ENCODE measurements around the gene SHC1. TPM values are rescaled to one million over a fixed set of nuclear protein-coding genes. Genes with fewer than 3 reads are reported as not detected.
"Not testable (repeated sequence)": the region's sequence is repeated elsewhere in the genome, so short reads cannot be mapped to it uniquely, and the experiment has no call there.

The SHC1 gene
- total RNA-seq, 2 donors from 2014 or later: 69.5 to 80.5 TPM

DNA sequence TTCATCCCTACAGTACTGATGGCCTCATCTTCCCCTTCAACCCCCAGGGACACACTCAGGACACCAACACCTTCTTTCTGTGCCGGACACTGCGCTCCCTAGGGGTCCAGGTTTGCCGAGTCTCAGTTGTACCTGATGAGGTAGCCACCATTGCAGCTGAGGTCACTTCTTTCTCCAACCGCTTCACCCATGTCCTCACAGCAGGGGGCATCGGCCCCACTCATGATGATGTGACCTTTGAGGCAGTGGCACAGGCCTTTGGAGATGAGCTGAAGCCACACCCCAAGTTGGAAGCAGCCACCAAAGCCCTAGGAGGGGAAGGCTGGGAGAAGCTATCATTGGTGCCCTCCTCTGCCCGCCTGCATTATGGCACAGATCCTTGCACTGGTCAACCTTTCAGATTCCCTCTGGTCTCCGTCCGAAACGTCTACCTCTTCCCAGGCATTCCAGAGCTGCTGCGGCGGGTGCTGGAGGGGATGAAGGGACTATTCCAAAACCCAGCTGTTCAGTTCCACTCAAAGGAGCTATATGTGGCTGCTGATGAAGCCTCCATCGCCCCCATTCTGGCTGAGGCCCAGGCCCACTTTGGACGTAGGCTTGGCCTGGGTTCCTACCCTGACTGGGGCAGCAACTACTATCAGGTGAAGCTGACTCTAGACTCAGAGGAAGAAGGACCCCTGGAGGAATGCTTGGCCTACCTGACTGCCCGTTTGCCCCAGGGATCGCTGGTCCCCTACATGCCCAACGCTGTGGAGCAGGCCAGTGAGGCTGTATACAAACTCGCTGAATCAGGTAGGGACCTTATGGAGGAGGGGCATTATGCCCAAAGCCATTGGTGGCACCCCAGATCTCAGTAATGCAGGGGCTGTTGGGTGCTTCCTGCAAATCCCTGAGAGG lies 17.8 kb upstream of the SHC1 start:
- no peaks in the 10 kb centered on the region for H3K27me3 ChIP-seq
- no peak overlapping the region for H3K27ac ChIP-seq
- no peak overlapping the region for H3K4me3 ChIP-seq
- peaks cover 25% of the 10 kb centered on the region for H3K36me3 ChIP-seq
- peaks cover 0 to 10% of the 10 kb centered on the region in 2 donors for H3K4me1 ChIP-seq
- H3K9me3 ChIP-seq: no peaks in the 10 kb centered on the region
- TF ChIP-seq, protein P1, sequence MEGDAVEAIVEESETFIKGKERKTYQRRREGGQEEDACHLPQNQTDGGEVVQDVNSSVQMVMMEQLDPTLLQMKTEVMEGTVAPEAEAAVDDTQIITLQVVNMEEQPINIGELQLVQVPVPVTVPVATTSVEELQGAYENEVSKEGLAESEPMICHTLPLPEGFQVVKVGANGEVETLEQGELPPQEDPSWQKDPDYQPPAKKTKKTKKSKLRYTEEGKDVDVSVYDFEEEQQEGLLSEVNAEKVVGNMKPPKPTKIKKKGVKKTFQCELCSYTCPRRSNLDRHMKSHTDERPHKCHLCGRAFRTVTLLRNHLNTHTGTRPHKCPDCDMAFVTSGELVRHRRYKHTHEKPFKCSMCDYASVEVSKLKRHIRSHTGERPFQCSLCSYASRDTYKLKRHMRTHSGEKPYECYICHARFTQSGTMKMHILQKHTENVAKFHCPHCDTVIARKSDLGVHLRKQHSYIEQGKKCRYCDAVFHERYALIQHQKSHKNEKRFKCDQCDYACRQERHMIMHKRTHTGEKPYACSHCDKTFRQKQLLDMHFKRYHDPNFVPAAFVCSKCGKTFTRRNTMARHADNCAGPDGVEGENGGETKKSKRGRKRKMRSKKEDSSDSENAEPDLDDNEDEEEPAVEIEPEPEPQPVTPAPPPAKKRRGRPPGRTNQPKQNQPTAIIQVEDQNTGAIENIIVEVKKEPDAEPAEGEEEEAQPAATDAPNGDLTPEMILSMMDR (IDR thresholded peaks at IDR 0.05): no peak
- DNase-seq (ENCODE audit: low spot score): no peak

DNA sequence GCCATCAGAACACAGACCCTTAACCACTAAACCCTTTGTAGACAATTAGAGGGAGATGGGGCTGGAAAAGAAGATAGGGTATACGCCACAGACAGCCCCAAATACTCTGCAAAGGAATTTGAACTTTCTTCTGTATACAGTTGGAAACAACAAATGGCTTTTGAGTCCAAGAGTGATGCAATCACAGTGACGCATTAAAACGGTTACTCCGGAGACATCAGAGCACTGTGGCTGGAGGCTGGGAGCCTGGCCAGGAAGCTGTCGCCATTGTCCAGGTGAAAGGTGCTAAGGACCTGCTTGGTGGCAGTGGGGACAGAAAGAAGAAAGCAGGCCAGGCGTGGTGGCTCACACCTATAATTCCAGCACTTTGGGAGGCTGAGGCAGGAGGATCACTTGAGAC lies 16.8 kb upstream of the SHC1 start:
- no peak for DNase-seq (ENCODE audit: low spot score)
- H3K4me1 ChIP-seq: peaks cover 0 to 15% of the 10 kb centered on the region in 2 donors
- H3K4me3 ChIP-seq: no peak overlapping the region
- TF ChIP-seq, protein P1 (IDR thresholded peaks at IDR 0.05): no peak
- no peak overlapping the region for H3K27ac ChIP-seq
- no peaks in the 10 kb centered on the region for H3K27me3 ChIP-seq
- peaks cover 25% of the 10 kb centered on the region for H3K36me3 ChIP-seq
- no peaks in the 10 kb centered on the region for H3K9me3 ChIP-seq

DNA sequence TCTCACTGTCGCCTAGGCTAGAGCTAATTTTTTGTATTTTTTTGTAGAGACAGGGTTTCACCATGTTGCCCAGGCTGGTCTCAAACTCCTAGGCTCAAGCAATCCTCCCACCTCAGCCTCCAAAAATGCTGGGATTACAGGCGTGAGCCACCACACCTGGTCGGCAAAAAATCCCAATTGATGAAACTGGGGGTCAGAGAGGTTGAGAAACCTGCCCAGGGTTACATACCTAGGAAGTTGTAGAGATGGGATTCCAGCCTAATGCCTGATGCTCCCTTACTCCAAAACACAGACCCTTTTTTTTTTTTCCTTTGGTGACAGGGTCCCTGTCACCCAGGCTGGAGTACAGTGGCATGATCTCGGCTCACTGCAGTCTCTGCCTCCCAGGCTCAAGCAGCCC lies 16.2 kb upstream of the SHC1 start:
- not testable (repeated sequence) for H3K9me3 ChIP-seq; H3K27me3 ChIP-seq; H3K27ac ChIP-seq; H3K4me3 ChIP-seq; DNase-seq (ENCODE audit: low spot score)
- H3K4me1 ChIP-seq: peaks cover 0 to 17% of the 10 kb centered on the region in 2 donors
- H3K36me3 ChIP-seq: peaks cover 25% of the 10 kb centered on the region

DNA sequence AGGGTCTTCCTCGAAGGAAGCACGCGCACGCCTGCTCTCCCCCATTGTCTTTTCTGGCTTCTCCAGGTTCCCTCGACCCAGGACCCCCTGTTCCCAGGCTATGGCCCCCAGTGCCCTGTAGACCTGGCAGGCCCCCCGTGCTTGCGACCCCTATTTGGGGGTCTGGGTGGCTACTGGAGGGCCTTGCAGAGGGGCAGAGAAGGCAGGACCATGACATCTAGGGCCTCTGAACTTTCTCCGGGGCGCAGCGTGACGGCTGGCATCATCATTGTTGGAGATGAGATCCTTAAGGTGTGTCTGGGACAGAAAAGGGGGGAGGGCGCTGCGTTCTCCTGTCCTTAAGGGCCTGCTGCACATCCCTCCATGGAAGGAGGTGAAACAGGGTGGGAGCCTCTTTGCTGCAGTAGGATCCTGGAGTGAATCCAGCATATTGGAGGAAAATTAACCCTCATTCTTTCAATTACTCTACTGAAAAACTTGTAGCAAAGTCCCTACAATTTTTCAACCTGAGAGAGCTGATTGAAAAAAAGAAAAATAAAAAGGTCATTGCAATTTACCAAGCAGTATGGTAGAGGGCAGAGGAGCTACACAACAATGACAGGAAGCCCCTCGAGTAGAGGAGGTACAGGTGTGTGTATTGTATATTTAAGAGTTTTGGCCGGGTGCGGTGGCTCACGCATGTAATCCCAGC lies 13.4 kb upstream of the SHC1 start:
- H3K4me1 ChIP-seq: peaks cover 0 to 17% of the 10 kb centered on the region in 2 donors
- H3K4me3 ChIP-seq: peak overlapping the region; percentile 60 to 71
- no peak for DNase-seq (ENCODE audit: low spot score)
- peak overlapping the region; percentile 62 to 65 for H3K27ac ChIP-seq
- H3K9me3 ChIP-seq: no peaks in the 10 kb centered on the region
- H3K27me3 ChIP-seq: no peaks in the 10 kb centered on the region
- H3K36me3 ChIP-seq: peaks cover 11% of the 10 kb centered on the region
- TF ChIP-seq, protein P1 (IDR thresholded peaks at IDR 0.05): no peak

DNA sequence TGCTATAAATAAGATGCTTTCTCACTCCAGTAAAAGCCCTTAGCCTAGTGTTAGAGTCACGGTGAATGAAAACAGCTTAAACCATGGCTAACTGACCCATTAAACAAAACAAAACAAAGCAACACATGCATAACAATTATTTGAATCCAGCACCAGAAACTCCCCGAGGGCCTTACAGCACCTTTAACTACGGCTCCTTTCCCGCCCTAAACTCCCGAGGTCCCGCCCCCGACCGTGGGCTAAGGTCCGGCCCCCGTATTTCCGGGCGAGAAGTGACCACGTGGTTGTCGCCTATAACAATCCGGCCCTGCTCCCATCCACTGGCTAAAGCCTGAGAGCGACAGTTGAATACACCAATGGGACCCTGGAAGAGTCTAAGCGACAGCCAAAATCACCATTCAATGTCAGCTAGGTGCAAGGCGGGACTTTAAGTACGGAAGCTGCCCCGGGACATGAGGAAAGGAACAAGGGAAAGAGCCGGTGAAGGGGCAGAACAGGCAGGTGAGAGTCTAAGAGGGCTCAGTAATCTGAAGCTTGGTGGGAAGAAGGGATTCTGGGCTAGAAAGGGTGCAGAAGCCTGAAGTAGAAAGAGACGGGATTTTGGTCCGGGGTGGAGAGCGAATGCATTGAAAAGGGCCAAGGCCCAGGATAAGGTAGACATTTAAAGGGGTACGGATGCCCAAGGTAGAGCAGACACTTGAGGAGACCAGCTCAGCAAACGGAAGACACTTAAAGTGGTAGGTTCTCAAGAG lies 12.5 kb upstream of the SHC1 start, which contains the start of gene FLAD1:
Gene FLAD1, plus strand, starts transcription at position 448 of the 752 bp plus-strand sequence. CDS start 351 bp downstream, outside the sequence.
- peak within 1 kb of the TSS; percentile 62 to 65 for H3K27ac ChIP-seq
- no peaks in the 10 kb centered on the region for H3K9me3 ChIP-seq
- TF ChIP-seq, protein P1 (IDR thresholded peaks at IDR 0.05): peak in 1 of 2 donors; percentile 14
- H3K36me3 ChIP-seq: peaks cover 4% of the 10 kb centered on the region
- H3K27me3 ChIP-seq: no peaks in the 10 kb centered on the region
- peak within 1 kb of the TSS; percentile 60 to 71 for H3K4me3 ChIP-seq
- peak; percentile 99 for DNase-seq (ENCODE audit: low spot score)
- peaks cover 0 to 17% of the 10 kb centered on the region in 2 donors for H3K4me1 ChIP-seq

Data from right atrium auricular region (tissue), 2 donors.